K562 (cell line): Measurements from ENCODE around the gene NTRK3. TPM values are rescaled to one million over a fixed set of nuclear protein-coding genes. Genes with fewer than 3 reads are reported as not detected.

Experiments
- ELF4 ChIP-seq: fragments of 450-650 bp; formaldehyde crosslinking; IDR thresholded peaks from 2 replicates; pipeline ENCODE4 v1.4.0; 2022; ENCODE audit warnings: missing genetic modification characterization
- ETS2 ChIP-seq: IDR thresholded peaks from 2 replicates; pipeline ENCODE4 v1.6.1; 2016; ENCODE audit warnings: borderline replicate concordance, missing genetic modification characterization, mild to moderate bottlenecking, moderate library complexity, missing compliant biosample characterization; ENCODE audit not compliant: poor library complexity, severe bottlenecking
- EWSR1 ChIP-seq: fragments of 450-650 bp; IDR thresholded peaks from 2 replicates; pipeline ENCODE4 v1.6.1; 2018; ENCODE audit warnings: borderline replicate concordance, mild to moderate bottlenecking, low read depth, moderate library complexity; ENCODE audit not compliant: partially characterized antibody
- NFXL1 ChIP-seq: fragments of 450-650 bp; formaldehyde crosslinking; IDR thresholded peaks from 2 replicates; pipeline ENCODE4 v1.4.0; 2021; ENCODE audit warnings: mild to moderate bottlenecking
- NR3C1 ChIP-seq: sonication (generic); formaldehyde crosslinking; IDR thresholded peaks from 2 replicates; pipeline ENCODE4 v1.8.1; 2022; ENCODE audit warnings: missing genetic modification reagents
- PHF20 ChIP-seq: fragments of 450-650 bp; IDR thresholded peaks from 2 replicates; pipeline ENCODE4 v1.6.1; 2018; ENCODE audit not compliant: partially characterized antibody
- RBM25 ChIP-seq: fragments of 200-400 bp; formaldehyde crosslinking; IDR thresholded peaks from 2 replicates; pipeline ENCODE4 v1.6.1; 2018; ENCODE audit warnings: low read length, low read depth, moderate library complexity; ENCODE audit not compliant: severe bottlenecking
- TBP ChIP-seq: optimal IDR thresholded peaks from 2 replicates; pipeline ENCODE3; 2011; ENCODE audit warnings: low read depth, low read length, improper control_type of control experiment
- ZNF134 ChIP-seq: fragments of 250-450 bp; sonication (Bioruptor Pico); conservative IDR thresholded peaks from 2 replicates; pipeline ENCODE4 v1.4.0; 2020
- polyA plus RNA-seq, 8 experiments: library from polyadenylated mRNA; depleted of rRNA in 4 of 8; stranded (reverse) in 5 of 8; unstranded in 3 of 8; fragments of >200 nt; fragmentation: Nextera tagmentation in 2 of 8; fragmentation: Illumina TruSeq in 1 of 8; extraction: Ambion mirVana in 2 of 8; extraction: Trizol in 1 of 8; gene quantifications; 2 replicates each; pipeline versions ENCODE4 v1.2.1 to v1.2.3, GENCODE V29; 2011 to 2014; ENCODE audit warnings: inconsistent platforms in 1 of 8, missing spikeins in 1 of 8
- total RNA-seq, 7 experiments: library from RNA; depleted of rRNA in 6 of 7; stranded (reverse); fragments of >200 nt in 6 of 7; fragmentation: Illumina TruSeq in 2 of 7; extraction: Trizol in 2 of 7; gene quantifications; 2 replicates each; pipeline versions ENCODE4 v1.2.1 to v1.2.3, GENCODE V29; 2011 to 2021; ENCODE audit warnings: low replicate concordance in 1 of 7
- TF ChIP-seq, protein P1 (sequence below), 2 experiments: fragments of 450-650 bp; conservative IDR thresholded peaks; 2 replicates each; pipeline ENCODE4 v1.6.1; 2017; ENCODE audit warnings: mild to moderate bottlenecking in 2 of 2, moderate library complexity in 2 of 2
- TF ChIP-seq, protein P2 (sequence below): fragments of 450-650 bp; formaldehyde crosslinking; IDR thresholded peaks from 2 replicates; pipeline ENCODE4 v1.4.0; 2022; ENCODE audit warnings: mild to moderate bottlenecking, moderate library complexity
- TF ChIP-seq, protein P3 (sequence below): sonication (generic); formaldehyde crosslinking; IDR thresholded peaks from 2 replicates; pipeline ENCODE4 v1.8.0; 2022; ENCODE audit warnings: missing genetic modification reagents, mild to moderate bottlenecking, borderline replicate concordance

The NTRK3 gene
- total and polyA plus RNA-seq, 9 of the 15 experiments (the other 6 are each of a cell fraction or from before 2014, with no cell fraction given), result 0.11 to 0.13 TPM; not detected in 7

DNA sequence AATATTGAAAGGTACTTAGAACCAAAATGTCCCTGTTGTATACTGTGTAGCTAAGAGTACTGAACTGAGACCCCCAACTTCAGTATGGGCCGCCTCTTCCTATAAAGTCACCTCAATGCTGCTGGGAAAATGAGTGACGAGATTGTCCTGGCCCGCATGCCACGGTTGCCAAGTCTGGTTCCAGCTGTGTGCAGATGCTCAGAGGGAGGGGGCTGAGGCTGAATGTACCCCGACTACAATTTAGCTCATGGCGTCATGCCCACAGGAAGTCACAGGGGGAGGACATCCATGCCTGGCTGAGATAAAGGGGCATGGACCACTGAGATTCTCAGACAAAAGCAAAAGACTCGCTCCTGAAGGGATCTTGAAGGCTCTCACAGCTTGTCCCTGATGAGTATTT lies 271.1 kb downstream of the NTRK3 start (continued):
- TF ChIP-seq ETS2 (tag) (no peak), TBP (no peak), NR3C1 (CRISPR knock-in tag) (no peak), EWSR1 (no peak), ELF4 (CRISPR knock-in tag) (no peak), PHF20 (no peak), NFXL1 (CRISPR knock-in tag) (no peak), RBM25 (no peak), ZNF134 (CRISPR knock-in tag) (no peak)
- TF ChIP-seq, protein P1, sequence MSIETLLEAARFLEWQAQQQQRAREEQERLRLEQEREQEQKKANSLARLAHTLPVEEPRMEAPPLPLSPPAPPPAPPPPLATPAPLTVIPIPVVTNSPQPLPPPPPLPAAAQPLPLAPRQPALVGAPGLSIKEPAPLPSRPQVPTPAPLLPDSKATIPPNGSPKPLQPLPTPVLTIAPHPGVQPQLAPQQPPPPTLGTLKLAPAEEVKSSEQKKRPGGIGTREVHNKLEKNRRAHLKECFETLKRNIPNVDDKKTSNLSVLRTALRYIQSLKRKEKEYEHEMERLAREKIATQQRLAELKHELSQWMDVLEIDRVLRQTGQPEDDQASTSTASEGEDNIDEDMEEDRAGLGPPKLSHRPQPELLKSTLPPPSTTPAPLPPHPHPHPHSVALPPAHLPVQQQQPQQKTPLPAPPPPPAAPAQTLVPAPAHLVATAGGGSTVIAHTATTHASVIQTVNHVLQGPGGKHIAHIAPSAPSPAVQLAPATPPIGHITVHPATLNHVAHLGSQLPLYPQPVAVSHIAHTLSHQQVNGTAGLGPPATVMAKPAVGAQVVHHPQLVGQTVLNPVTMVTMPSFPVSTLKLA (conservative IDR thresholded peaks at IDR 0.05), result no peak
- TF ChIP-seq, protein P2, sequence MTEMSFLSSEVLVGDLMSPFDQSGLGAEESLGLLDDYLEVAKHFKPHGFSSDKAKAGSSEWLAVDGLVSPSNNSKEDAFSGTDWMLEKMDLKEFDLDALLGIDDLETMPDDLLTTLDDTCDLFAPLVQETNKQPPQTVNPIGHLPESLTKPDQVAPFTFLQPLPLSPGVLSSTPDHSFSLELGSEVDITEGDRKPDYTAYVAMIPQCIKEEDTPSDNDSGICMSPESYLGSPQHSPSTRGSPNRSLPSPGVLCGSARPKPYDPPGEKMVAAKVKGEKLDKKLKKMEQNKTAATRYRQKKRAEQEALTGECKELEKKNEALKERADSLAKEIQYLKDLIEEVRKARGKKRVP (CRISPR knock-in tag), result no peak
- TF ChIP-seq, protein P3, sequence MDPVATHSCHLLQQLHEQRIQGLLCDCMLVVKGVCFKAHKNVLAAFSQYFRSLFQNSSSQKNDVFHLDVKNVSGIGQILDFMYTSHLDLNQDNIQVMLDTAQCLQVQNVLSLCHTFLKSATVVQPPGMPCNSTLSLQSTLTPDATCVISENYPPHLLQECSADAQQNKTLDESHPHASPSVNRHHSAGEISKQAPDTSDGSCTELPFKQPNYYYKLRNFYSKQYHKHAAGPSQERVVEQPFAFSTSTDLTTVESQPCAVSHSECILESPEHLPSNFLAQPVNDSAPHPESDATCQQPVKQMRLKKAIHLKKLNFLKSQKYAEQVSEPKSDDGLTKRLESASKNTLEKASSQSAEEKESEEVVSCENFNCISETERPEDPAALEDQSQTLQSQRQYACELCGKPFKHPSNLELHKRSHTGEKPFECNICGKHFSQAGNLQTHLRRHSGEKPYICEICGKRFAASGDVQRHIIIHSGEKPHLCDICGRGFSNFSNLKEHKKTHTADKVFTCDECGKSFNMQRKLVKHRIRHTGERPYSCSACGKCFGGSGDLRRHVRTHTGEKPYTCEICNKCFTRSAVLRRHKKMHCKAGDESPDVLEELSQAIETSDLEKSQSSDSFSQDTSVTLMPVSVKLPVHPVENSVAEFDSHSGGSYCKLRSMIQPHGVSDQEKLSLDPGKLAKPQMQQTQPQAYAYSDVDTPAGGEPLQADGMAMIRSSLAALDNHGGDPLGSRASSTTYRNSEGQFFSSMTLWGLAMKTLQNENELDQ (CRISPR knock-in tag), result no peak
- TF ChIP-seq, all 486 proteins: peak for 0
